Adrenal gland (tissue), 12 donors: ENCODE results near the gene ACOT7. TPM values are rescaled to one million over a fixed set of nuclear protein-coding genes. Genes with fewer than 3 reads are reported as not detected.
"Not testable (repeated sequence)": the region's sequence is repeated elsewhere in the genome, so short reads cannot be mapped to it uniquely, and the experiment has no call there.

Experiments
- DNase-seq, 7 donors: peaks; one replicate each; pipeline ENCODE4 v3.0.0-alpha.2; 2019 to 2020
- H3K27ac ChIP-seq, 5 donors: fragments of 200-600 bp; sonication (generic) in 4 of 5; 1 replicate in 3 of 5; 2 replicates in 2 of 5; pipeline versions ENCODE4 v1.5.1 to v1.8.0; 2016 to 2020; ENCODE audit warnings: mild to moderate bottlenecking in 1 of 5
- H3K27me3 ChIP-seq: fragments of 200-600 bp; 2 replicates; pipeline ENCODE4 v1.8.0; 2021
- H3K36me3 ChIP-seq, 2 donors: fragments of 200-600 bp; replicated peaks in 1 of 2; 1 replicate in 1 of 2; 2 replicates in 1 of 2; pipeline versions ENCODE4 v1.5.1 to v1.8.0; 2018 to 2022
- H3K4me1 ChIP-seq, 2 donors: fragments of 200-600 bp; replicated peaks in 1 of 2; 1 replicate in 1 of 2; 2 replicates in 1 of 2; pipeline versions ENCODE4 v1.5.1 to v1.8.0; 2018 to 2021
- H3K4me3 ChIP-seq, 4 donors: fragments of 200-600 bp; sonication (generic) in 3 of 4; one replicate each; pipeline ENCODE4 v1.5.1; 2016 to 2018
- H3K9me3 ChIP-seq, 3 donors: fragments of 200-600 bp; sonication (generic) in 1 of 3; replicated peaks in 1 of 3; 1 replicate in 2 of 3; 2 replicates in 1 of 3; pipeline versions ENCODE4 v1.5.1 to v1.8.0; 2016 to 2021
- CTCF ChIP-seq, 6 experiments: fragments of 450-650 bp in 4 of 6; fragments of 200-600 bp in 2 of 6; sonication (generic) in 1 of 6; IDR thresholded peaks; 1 replicate in 5 of 6; 2 replicates in 1 of 6; pipeline versions ENCODE4 v1.5.1 to v1.8.0; 2016 to 2021; ENCODE audit warnings: antibody characterized with exemption in 6 of 6, mild to moderate bottlenecking in 2 of 6, moderate library complexity in 1 of 6
- POLR2A ChIP-seq, 2 donors: fragments of 450-650 bp; IDR thresholded peaks; one replicate each; pipeline ENCODE4 v1.6.1; 2017; ENCODE audit warnings: antibody characterized with exemption in 2 of 2, mild to moderate bottlenecking in 2 of 2, moderate library complexity in 1 of 2
- WGBS, 4 donors: extraction: QIAGEN DNeasy Blood & Tissue Kit in 2 of 4; methylation state at CpG; one replicate each; pipeline versions ENCODE4 v1.1.5 to v1.1.7; 2013 to 2017; 5-methylcytosine and 5-hydroxymethylcytosine counted together
- intact Hi-C, 2 donors: fragments of 100-400 bp; cut with DNase I; formaldehyde crosslinking; loops; one replicate each; pipeline versions ENCODE4 v1.14.1 to v1.15.0; 2022 to 2023
- polyA plus RNA-seq, 3 donors: library from polyadenylated mRNA; stranded (reverse); fragments of 200-250 nt in 2 of 3; fragments of 350-450 nt in 1 of 3; fragmentation: Illumina TruSeq in 1 of 3; extraction: RNeasy Lipid Tissue Mini Kit (QIAGEN cat#74804) in 1 of 3; gene quantifications; one replicate each; pipeline ENCODE4 v1.2.3, GENCODE V29; 2013 to 2014
- total RNA-seq, 9 donors: library from RNA; depleted of rRNA in 4 of 9; stranded (reverse); fragments of >200 nt in 4 of 9; fragments of 120-200 nt in 1 of 9; fragmentation: NEBNext Ultra II Directional in 1 of 9; extraction: Animal tissue kit (Norgen Biotek cat#: 25700) in 1 of 9; gene quantifications; one replicate each; pipeline versions ENCODE4 v1.1.0 to v1.2.4, GENCODE V29; 2013 to 2023
- donor health status: healthy with polysubstance abuse.
- donor health status: Bipolar disorder and iron deficiency.
- donor health status: DM: yes; HTN: yes; CAD: no.
- donor health status: DM: no; HTN: no; CAD: no.
- donor health status: DM: no; HTN: no; CAD: no.
- donor health status: DM: yes; HTN: yes; CAD: no.

Gene ACOT7
- total and polyA plus RNA-seq, 12 donors = 8.4 to 29.4 (median 14.5) TPM

GRCh38 chr1:6313393-6314200 lies 80.0 kb downstream of the ACOT7 start:
- intact Hi-C loops = no loop called here

GRCh38 chr1:6310116-6310848 lies 83.3 kb downstream of the ACOT7 start:
- WGBS, 4 donors = 94 to 97% (median 95%) methylated on average over 8 to 9 of the region's 9 CpGs
- H3K36me3 ChIP-seq = no peaks in the 10 kb centered on the region
- H3K4me1 ChIP-seq = no peaks in the 10 kb centered on the region
- H3K27ac ChIP-seq = no peak overlapping the region
- no peak for TF ChIP-seq POLR2A (IDR thresholded peaks at IDR 0.05)
- TF ChIP-seq CTCF (IDR thresholded peaks at IDR 0.05) = no peak
- H3K27me3 ChIP-seq = no peaks in the 10 kb centered on the region
- DNase-seq = no peak
- H3K4me3 ChIP-seq = no peak overlapping the region
- no peaks in the 10 kb centered on the region for H3K9me3 ChIP-seq
- intact Hi-C loops = no loop called here

More at GRCh38 chr1:6313393-6314200, 80.0 kb downstream of the ACOT7 start:
- TF ChIP-seq POLR2A (IDR thresholded peaks at IDR 0.05) (no peak), CTCF (IDR thresholded peaks at IDR 0.05) (no peak)
- H3K27ac ChIP-seq = no peak overlapping the region
- no peaks in the 10 kb centered on the region for H3K36me3 ChIP-seq
- no peaks in the 10 kb centered on the region for H3K4me1 ChIP-seq
- WGBS, 4 donors = 89 to 95% (median 94%) methylated on average over 15 to 18 of the region's 18 CpGs
- H3K4me3 ChIP-seq = no peak overlapping the region
- H3K27me3 ChIP-seq = no peaks in the 10 kb centered on the region
- H3K9me3 ChIP-seq = no peaks in the 10 kb centered on the region
- no peak for DNase-seq

- H3K9me3 ChIP-seq = no peaks in the 10 kb centered on the region
- H3K36me3 ChIP-seq = no peaks in the 10 kb centered on the region
- H3K27ac ChIP-seq = no peak overlapping the region
- intact Hi-C loops = no loop called here
- TF ChIP-seq POLR2A (IDR thresholded peaks at IDR 0.05) = no peak
- no peak for TF ChIP-seq CTCF (IDR thresholded peaks at IDR 0.05)
- 83 to 92% (median 88%) methylated on average over 7 of the region's 7 CpGs for WGBS, 4 donors
- H3K27me3 ChIP-seq = no peaks in the 10 kb centered on the region
- no peak overlapping the region for H3K4me3 ChIP-seq
- no peaks in the 10 kb centered on the region for H3K4me1 ChIP-seq
- DNase-seq = no peak
Measured at GRCh38 chr1:6309564-6309963, 84.0 kb downstream of the ACOT7 start.

- no peaks in the 10 kb centered on the region for H3K36me3 ChIP-seq
- no peaks in the 10 kb centered on the region for H3K27me3 ChIP-seq
- WGBS, 4 donors = 92 to 96% (median 95%) methylated on average over 13 of the region's 13 CpGs
- no peak overlapping the region for H3K27ac ChIP-seq
- no peaks in the 10 kb centered on the region for H3K9me3 ChIP-seq
- no peak overlapping the region for H3K4me3 ChIP-seq
- intact Hi-C loops = no loop called here
- TF ChIP-seq POLR2A (IDR thresholded peaks at IDR 0.05) (no peak), CTCF (IDR thresholded peaks at IDR 0.05) (no peak)
- H3K4me1 ChIP-seq = no peaks in the 10 kb centered on the region
- DNase-seq = no peak
Measured at GRCh38 chr1:6308449-6308848, 85.1 kb downstream of the ACOT7 start.

- DNase-seq, H3K4me3 ChIP-seq, H3K4me1 ChIP-seq, H3K27me3 ChIP-seq, H3K36me3 ChIP-seq, H3K27ac ChIP-seq, intact Hi-C loops, H3K9me3 ChIP-seq: not testable (repeated sequence)
- 82 to 96% (median 92%) methylated on average over 7 of the region's 7 CpGs for WGBS, 4 donors
Measured at GRCh38 chr1:6307682-6308081, 85.9 kb downstream of the ACOT7 start.
